K562 (cell line): Measurements from ENCODE around the gene OARD1. TPM values are rescaled to one million over a fixed set of nuclear protein-coding genes. Genes with fewer than 3 reads are reported as not detected.

Experiments
- BCOR ChIP-seq: fragments of 450-650 bp; IDR thresholded peaks from 2 replicates; pipeline ENCODE4 v1.6.1; 2016
- CC2D1A ChIP-seq: fragments of 450-650 bp; IDR thresholded peaks from 2 replicates; pipeline ENCODE4 v1.6.1; 2017; ENCODE audit warnings: mild to moderate bottlenecking
- CREB5 ChIP-seq: fragments of 250-450 bp; sonication (Bioruptor Pico); IDR thresholded peaks from 2 replicates; pipeline ENCODE4 v1.5.0; 2020; ENCODE audit warnings: mild to moderate bottlenecking
- GABPA ChIP-seq: fragments of 200-800 bp; sonication (Bioruptor generic); conservative IDR thresholded peaks from 2 replicates; pipeline ENCODE4 v1.6.1; 2016; ENCODE audit warnings: low read depth, missing genetic modification characterization, missing compliant biosample characterization
- HEY1 ChIP-seq: fragments of 250-450 bp; sonication (Bioruptor Pico); IDR thresholded peaks from 2 replicates; pipeline ENCODE4 v1.5.0; 2020; ENCODE audit warnings: mild to moderate bottlenecking, moderate library complexity, borderline replicate concordance
- KLF10 ChIP-seq: fragments of 250-450 bp; sonication (Bioruptor Pico); IDR thresholded peaks from 2 replicates; pipeline ENCODE4 v1.6.1; 2021; ENCODE audit warnings: matching md5 sums
- MAZ ChIP-seq, 2 experiments: fragments of 450-650 bp in 1 of 2; sonication (generic) in 1 of 2; formaldehyde crosslinking; IDR thresholded peaks in 1 of 2; conservative IDR thresholded peaks in 1 of 2; 2 replicates each; pipeline versions ENCODE4 v1.4.0 to v1.5.0; 2020; ENCODE audit warnings: mild to moderate bottlenecking in 1 of 2, missing genetic modification reagents in 1 of 2
- POU5F1 ChIP-seq: fragments of 150-350 bp; IDR thresholded peaks from 2 replicates; pipeline ENCODE4 v1.6.1; 2014; ENCODE audit warnings: borderline replicate concordance, low read length, low read depth, mild to moderate bottlenecking; ENCODE audit not compliant: partially characterized antibody
- RBFOX2 ChIP-seq: fragments of 200-400 bp; formaldehyde crosslinking; IDR thresholded peaks from 2 replicates; pipeline ENCODE4 v1.6.1; 2017; ENCODE audit warnings: low read depth, mild to moderate bottlenecking, low read length, moderate library complexity
- TAF1 ChIP-seq: IDR thresholded peaks from 2 replicates; pipeline ENCODE4 v1.6.1; 2011; ENCODE audit warnings: mild to moderate bottlenecking, low read length, moderate library complexity; ENCODE audit not compliant: insufficient read depth, control insufficient read depth, severe bottlenecking; ENCODE audit errors: extremely low read depth
- ZBTB49 ChIP-seq: sonication (generic); formaldehyde crosslinking; IDR thresholded peaks from 2 replicates; pipeline ENCODE4 v1.8.0; 2022; ENCODE audit warnings: missing genetic modification reagents, mild to moderate bottlenecking, borderline replicate concordance
- ZNF134 ChIP-seq: fragments of 250-450 bp; sonication (Bioruptor Pico); conservative IDR thresholded peaks from 2 replicates; pipeline ENCODE4 v1.4.0; 2020
- ZNF143 ChIP-seq: sonication (generic); formaldehyde crosslinking; IDR thresholded peaks from 2 replicates; pipeline ENCODE4 v1.9.0; 2022; ENCODE audit warnings: mild to moderate bottlenecking, missing genetic modification reagents
- ZNF217 ChIP-seq: sonication (generic); formaldehyde crosslinking; IDR thresholded peaks from 2 replicates; pipeline ENCODE4 v1.8.0; 2022; ENCODE audit warnings: mild to moderate bottlenecking, missing genetic modification reagents
- ZNF766 ChIP-seq: fragments of 200-800 bp; sonication (Bioruptor generic); conservative IDR thresholded peaks from 2 replicates; pipeline ENCODE4 v1.6.1; 2016; ENCODE audit warnings: missing genetic modification characterization, missing compliant biosample characterization
- polyA plus RNA-seq, 8 experiments: library from polyadenylated mRNA; depleted of rRNA in 4 of 8; stranded (reverse) in 5 of 8; unstranded in 3 of 8; fragments of >200 nt; fragmentation: Nextera tagmentation in 2 of 8; fragmentation: Illumina TruSeq in 1 of 8; extraction: Ambion mirVana in 2 of 8; extraction: Trizol in 1 of 8; gene quantifications; 2 replicates each; pipeline versions ENCODE4 v1.2.1 to v1.2.3, GENCODE V29; 2011 to 2014; ENCODE audit warnings: inconsistent platforms in 1 of 8, missing spikeins in 1 of 8
- total RNA-seq, 7 experiments: library from RNA; depleted of rRNA in 6 of 7; stranded (reverse); fragments of >200 nt in 6 of 7; fragmentation: Illumina TruSeq in 2 of 7; extraction: Trizol in 2 of 7; gene quantifications; 2 replicates each; pipeline versions ENCODE4 v1.2.1 to v1.2.3, GENCODE V29; 2011 to 2021; ENCODE audit warnings: low replicate concordance in 1 of 7
- TF ChIP-seq, protein P1 (sequence below): fragments of 250-450 bp; sonication (Bioruptor Pico); IDR thresholded peaks from 2 replicates; pipeline ENCODE4 v1.6.1; 2021; ENCODE audit warnings: mild to moderate bottlenecking
- TF ChIP-seq, protein P2 (sequence below): fragments of 250-450 bp; sonication (Bioruptor Pico); IDR thresholded peaks from 2 replicates; pipeline ENCODE4 v1.8.0; 2021; ENCODE audit warnings: mild to moderate bottlenecking, moderate library complexity

OARD1 gene
- total and polyA plus RNA-seq, 9 of the 15 experiments (the other 6 are each of a cell fraction or from before 2014, with no cell fraction given): 43.4 to 88.3 (median 61.1) TPM

- TF ChIP-seq ZBTB49 (CRISPR knock-in tag) (0 out of 2 replicates have a peak, but pooled peaks have one; percentile 52), ZNF143 (CRISPR knock-in tag) (no peak), KLF10 (CRISPR knock-in tag) (no peak), MAZ (CRISPR knock-in tag; conservative IDR thresholded peaks at IDR 0.05 in 1 of 2, IDR thresholded peaks at IDR 0.05 in 1 of 2) (peak; percentile 66 to 77), BCOR (no peak), RBFOX2 (peak; percentile 89), ZNF766 (peak; percentile 44; the same call in 1 of the 2 replicates), HEY1 (CRISPR knock-in tag) (no peak), POU5F1 (no peak), ZNF217 (CRISPR knock-in tag) (no peak), CC2D1A (no peak), GABPA (peak; percentile 79), CREB5 (CRISPR knock-in tag) (no peak), TAF1 (peak; percentile 98), ZNF134 (CRISPR knock-in tag) (no peak)
- TF ChIP-seq, protein P1, sequence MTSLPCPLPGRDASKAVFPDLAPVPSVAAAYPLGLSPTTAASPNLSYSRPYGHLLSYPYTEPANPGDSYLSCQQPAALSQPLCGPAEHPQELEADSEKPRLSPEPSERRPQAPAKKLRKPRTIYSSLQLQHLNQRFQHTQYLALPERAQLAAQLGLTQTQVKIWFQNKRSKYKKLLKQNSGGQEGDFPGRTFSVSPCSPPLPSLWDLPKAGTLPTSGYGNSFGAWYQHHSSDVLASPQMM (CRISPR knock-in tag): no peak
- TF ChIP-seq, protein P2, sequence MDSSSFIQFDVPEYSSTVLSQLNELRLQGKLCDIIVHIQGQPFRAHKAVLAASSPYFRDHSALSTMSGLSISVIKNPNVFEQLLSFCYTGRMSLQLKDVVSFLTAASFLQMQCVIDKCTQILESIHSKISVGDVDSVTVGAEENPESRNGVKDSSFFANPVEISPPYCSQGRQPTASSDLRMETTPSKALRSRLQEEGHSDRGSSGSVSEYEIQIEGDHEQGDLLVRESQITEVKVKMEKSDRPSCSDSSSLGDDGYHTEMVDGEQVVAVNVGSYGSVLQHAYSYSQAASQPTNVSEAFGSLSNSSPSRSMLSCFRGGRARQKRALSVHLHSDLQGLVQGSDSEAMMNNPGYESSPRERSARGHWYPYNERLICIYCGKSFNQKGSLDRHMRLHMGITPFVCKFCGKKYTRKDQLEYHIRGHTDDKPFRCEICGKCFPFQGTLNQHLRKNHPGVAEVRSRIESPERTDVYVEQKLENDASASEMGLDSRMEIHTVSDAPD (CRISPR knock-in tag): no peak
Observed at GRCh38 chr6:41073203-41073967, 1.2 kb upstream of the OARD1 start (continued).
